ENCODE results near the gene TAF11L14. TPM values are rescaled to one million over a fixed set of nuclear protein-coding genes. Genes with fewer than 3 reads are reported as not detected.
"Not testable (repeated sequence)": the region's sequence is repeated elsewhere in the genome, so short reads cannot be mapped to it uniquely, and the experiment has no call there.

The TAF11L14 gene
- total and polyA plus RNA-seq, 9 of the 15 experiments (the other 6 are each of a cell fraction or from before 2014, with no cell fraction given) = not detected

DNA sequence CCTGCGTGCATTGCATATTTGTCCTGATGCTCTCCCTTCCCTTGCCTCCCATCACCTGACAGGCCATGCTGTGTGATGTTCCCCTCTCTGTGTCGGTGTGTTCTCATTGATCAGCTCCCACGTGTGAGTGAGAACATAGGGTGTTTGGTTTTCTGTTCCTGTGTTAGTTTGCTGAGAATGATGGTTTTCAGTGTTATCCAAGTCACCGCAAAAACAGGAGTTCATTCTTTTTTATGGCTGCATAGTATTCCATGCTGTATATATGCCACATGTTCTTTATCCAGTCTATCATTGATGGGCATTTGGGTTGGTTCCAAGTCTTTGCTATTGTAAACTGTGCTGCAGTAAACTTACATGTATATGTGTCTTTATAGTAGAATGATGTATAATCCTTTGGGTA lies 26.8 kb upstream of the TAF11L14 start:
- in situ Hi-C loops (cut with MboI) = loop anchor here (5.0 kb wide), 1 partner anchor 80 kb away; the partner anchor contains the start of genes TAF11L5 and TAF11L6
- intact Hi-C loops (cut with micrococcal nuclease); DNase-seq (ENCODE audit: extremely low read depth in 1 of 4, low spot score in 3 of 4); CTCF ChIA-PET (ENCODE audit: low intra/inter-chr PET ratio); H3K9me1 ChIP-seq (ENCODE audit: control insufficient read depth, insufficient read depth, low read length); H4K20me1 ChIP-seq (replicated peaks; ENCODE audit: control insufficient read depth, insufficient read depth, low read length); BruUV-seq (replicated peaks); H3K4me1 ChIP-seq (replicated peaks in 1 of 2; ENCODE audit: control insufficient read depth in 2 of 2, insufficient read depth in 2 of 2, low read length in 2 of 2); H3K9me3 ChIP-seq (replicated peaks; ENCODE audit: control insufficient read depth, insufficient read depth, low read depth, low read length); H3K4me3 ChIP-seq; H3K4me2 ChIP-seq (ENCODE audit: insufficient read depth, low read length); H3K36me3 ChIP-seq (ENCODE audit: control insufficient read depth, insufficient read depth, low read length); H3K27me3 ChIP-seq (ENCODE audit: control insufficient read depth in 2 of 2, insufficient read depth in 2 of 2, low read length in 2 of 2); POLR2A ChIA-PET; FAIRE-seq; H2AFZ ChIP-seq (ENCODE audit: low read depth, low read length); H3K9ac ChIP-seq (ENCODE audit: insufficient read depth in 1 of 2, low read depth in 2 of 2, low read length in 2 of 2); H3K27ac ChIP-seq (ENCODE audit: extremely low read depth, low read depth, low read length); H3K79me2 ChIP-seq (ENCODE audit: control insufficient read depth, insufficient read depth, low read length); ATAC-seq: not testable (repeated sequence)
- peak; percentile 61 for TF ChIP-seq ZNF146 (CRISPR knock-in tag; IDR thresholded peaks at IDR 0.05; ENCODE audit: unreplicated experiment)
- WGBS (ENCODE audit: insufficient coverage, low coverage, missing lambda C conversion rate) = 5% methylated on average over 4 of the region's 4 CpGs

DNA sequence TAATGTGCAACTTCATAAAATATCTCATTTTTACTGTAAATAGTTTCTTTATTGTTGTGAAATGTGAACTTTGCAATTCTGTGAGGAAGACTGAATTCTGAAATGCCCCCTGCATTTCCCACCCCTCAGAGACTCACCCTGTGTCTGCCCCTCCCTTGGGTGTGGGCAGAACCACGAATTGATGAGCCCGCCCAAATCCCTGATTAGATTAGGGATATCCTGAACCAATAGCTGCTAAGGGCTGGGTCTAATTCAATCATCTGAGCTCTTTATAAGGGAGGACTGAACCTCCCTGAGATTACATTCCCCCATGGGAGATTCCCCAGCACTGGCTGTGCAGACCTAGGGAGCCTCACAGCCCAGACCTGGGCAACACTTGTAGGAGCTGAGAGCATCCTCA lies 24.2 kb upstream of the TAF11L14 start, which contains the start of gene TAF11L12:
TSS of gene TAF11L12 (plus strand) at position 301 of the 400 bp plus-strand sequence.
- FAIRE-seq; H3K36me3 ChIP-seq (ENCODE audit: control insufficient read depth, insufficient read depth, low read length); H3K9ac ChIP-seq (ENCODE audit: insufficient read depth in 1 of 2, low read depth in 2 of 2, low read length in 2 of 2); H2AFZ ChIP-seq (ENCODE audit: low read depth, low read length); H3K27ac ChIP-seq (ENCODE audit: extremely low read depth, low read depth, low read length); ATAC-seq; H3K4me2 ChIP-seq (ENCODE audit: insufficient read depth, low read length); DNase-seq (ENCODE audit: extremely low read depth in 1 of 4, low spot score in 3 of 4); in situ Hi-C loops (cut with MboI); H3K4me3 ChIP-seq; H3K27me3 ChIP-seq (ENCODE audit: control insufficient read depth in 2 of 2, insufficient read depth in 2 of 2, low read length in 2 of 2); H3K9me1 ChIP-seq (ENCODE audit: control insufficient read depth, insufficient read depth, low read length); H4K20me1 ChIP-seq (replicated peaks; ENCODE audit: control insufficient read depth, insufficient read depth, low read length); CTCF ChIA-PET (ENCODE audit: low intra/inter-chr PET ratio); H3K79me2 ChIP-seq (ENCODE audit: control insufficient read depth, insufficient read depth, low read length); POLR2A ChIA-PET; H3K4me1 ChIP-seq (replicated peaks in 1 of 2; ENCODE audit: control insufficient read depth in 2 of 2, insufficient read depth in 2 of 2, low read length in 2 of 2); H3K9me3 ChIP-seq (replicated peaks; ENCODE audit: control insufficient read depth, insufficient read depth, low read depth, low read length); BruUV-seq (replicated peaks); intact Hi-C loops (cut with micrococcal nuclease): not testable (repeated sequence)
- 0% methylated on average over 2 of the region's 2 CpGs for WGBS (ENCODE audit: insufficient coverage, low coverage, missing lambda C conversion rate)

Measured in K562 (cell line).